GM12878 (cell line): Measurements from ENCODE around the gene KIAA1217. TPM values are rescaled to one million over a fixed set of nuclear protein-coding genes. Genes with fewer than 3 reads are reported as not detected.

Source experiments
- ATAC-seq: fragments of 200-7000 bp; cut with Tn5 transposase; 3 replicates; pipeline ENCODE4 v1.9.1; 2020; ENCODE audit warnings: mild to moderate bottlenecking, moderate library complexity
- BruUV-seq: library from RNA; stranded (reverse); fragments of 400-500 nt; replicated peaks from 2 replicates; lab custom pipeline; 2021; lab: Mats Ljungman, UMichigan
- CTCF ChIA-PET: fragments of 300-600 bp; sonication (Branson Sonifier 250); formaldehyde crosslinking; extraction: SDS; loops from one replicate; lab custom pipeline; 2021; ENCODE audit warnings: inconsistent platforms; lab: Yijun Ruan, JAX
- POLR2A ChIA-PET: fragments of 350-600 bp; formaldehyde crosslinking; extraction: SDS; loops from one replicate; lab custom pipeline; 2021; ENCODE audit warnings: inconsistent platforms; lab: Charles Lee
- RAD21 ChIA-PET: fragments of 300-600 bp; sonication (Branson Sonifier 250); formaldehyde crosslinking; loops from one replicate; lab custom pipeline; 2023; ENCODE audit warnings: antibody characterized with exemption; ENCODE audit not compliant: unreplicated experiment; lab: Charles Lee
- SMC1A ChIA-PET: fragments of 300-600 bp; sonication (Branson Sonifier 250); formaldehyde crosslinking; loops from one replicate; lab custom pipeline; 2023; ENCODE audit not compliant: unreplicated experiment, uncharacterized antibody; lab: Charles Lee
- DNase-seq: peaks from one replicate; pipeline ENCODE4 v3.0.0-alpha.2; 2011; ENCODE audit warnings: low read depth, low spot score
- FAIRE-seq: peaks from 3 replicates; lab custom pipeline; 2011; peaks lifted over from hg19 to GRCh38; lab: Jason Lieb, UNC
- H2AFZ ChIP-seq: 2 replicates; pipeline ENCODE4 v1.6.0; 2011; ENCODE audit warnings: low read depth, low read length, control low read depth; ENCODE audit not compliant: control insufficient read depth
- H3K27ac ChIP-seq: 2 replicates; pipeline ENCODE4 v1.5.1; 2011; ENCODE audit warnings: control low read depth; ENCODE audit not compliant: control insufficient read depth, insufficient read depth
- H3K27me3 ChIP-seq, 2 experiments: replicated peaks in 1 of 2; 2 replicates each; pipeline versions ENCODE4 v1.6.0 to v1.6.1; 2011; ENCODE audit warnings: low read length in 1 of 2; ENCODE audit not compliant: control insufficient read depth in 2 of 2, insufficient read depth in 2 of 2
- H3K36me3 ChIP-seq, 2 experiments: 2 replicates each; pipeline ENCODE4 v1.5.1; 2011; ENCODE audit warnings: low read length in 1 of 2; ENCODE audit not compliant: control insufficient read depth in 2 of 2, insufficient read depth in 2 of 2
- H3K4me1 ChIP-seq: 2 replicates; pipeline ENCODE4 v1.6.1; 2011; ENCODE audit warnings: mild to moderate bottlenecking, low read length, moderate library complexity, mixed read lengths; ENCODE audit not compliant: control insufficient read depth, insufficient read depth
- H3K4me2 ChIP-seq: 2 replicates; pipeline ENCODE4 v1.6.0; 2011; ENCODE audit warnings: control low read depth; ENCODE audit not compliant: control insufficient read depth, insufficient read depth
- H3K4me3 ChIP-seq: fragments of 200-600 bp; sonication (generic); 2 replicates; pipeline ENCODE4 v1.5.1; 2016
- H3K79me2 ChIP-seq: 2 replicates; pipeline ENCODE4 v1.6.0; 2011; ENCODE audit warnings: low read length; ENCODE audit not compliant: control insufficient read depth, insufficient read depth
- H3K9ac ChIP-seq: 2 replicates; pipeline ENCODE4 v1.8.0; 2011; ENCODE audit warnings: low read length, control low read depth, mixed read lengths; ENCODE audit not compliant: control insufficient read depth, insufficient read depth
- H3K9me3 ChIP-seq: replicated peaks from 3 replicates; pipeline ENCODE4 v1.5.1; 2011; ENCODE audit warnings: mild to moderate bottlenecking, low read length; ENCODE audit not compliant: control insufficient read depth, insufficient read depth
- H4K20me1 ChIP-seq: 2 replicates; pipeline ENCODE4 v1.6.0; 2011; ENCODE audit not compliant: control insufficient read depth, insufficient read depth
- CUX1 ChIP-seq: IDR thresholded peaks from 2 replicates; pipeline ENCODE4 v1.6.1; 2012; ENCODE audit warnings: improper control_type of control experiment, low read depth, low read length; ENCODE audit not compliant: insufficient replicate concordance
- KLF5 ChIP-seq: fragments of 450-650 bp; IDR thresholded peaks from 2 replicates; pipeline ENCODE4 v1.6.1; 2014; ENCODE audit warnings: mild to moderate bottlenecking; ENCODE audit not compliant: partially characterized antibody
- MAX ChIP-seq: IDR thresholded peaks from 2 replicates; pipeline ENCODE4 v1.6.1; 2012; ENCODE audit warnings: low read depth, low read length, improper control_type of control experiment
- MTA2 ChIP-seq: fragments of 450-650 bp; IDR thresholded peaks from 2 replicates; pipeline ENCODE4 v1.6.1; 2016; ENCODE audit warnings: low read depth, mild to moderate bottlenecking, moderate library complexity
- NFXL1 ChIP-seq: fragments of 450-650 bp; IDR thresholded peaks from 2 replicates; pipeline ENCODE4 v1.6.1; 2017; ENCODE audit warnings: antibody characterized with exemption, mild to moderate bottlenecking, borderline replicate concordance
- SPI1 ChIP-seq: IDR thresholded peaks from 2 replicates; pipeline ENCODE4 v1.6.1; 2011; ENCODE audit warnings: low read depth, mild to moderate bottlenecking, low read length, moderate library complexity, borderline replicate concordance; ENCODE audit not compliant: insufficient read depth
- ZBTB33 ChIP-seq: fragments of 450-650 bp; IDR thresholded peaks from 2 replicates; pipeline ENCODE4 v1.6.1; 2017; ENCODE audit warnings: mild to moderate bottlenecking
- ZBTB40 ChIP-seq: fragments of 450-650 bp; IDR thresholded peaks from 2 replicates; pipeline ENCODE4 v1.6.1; 2016; ENCODE audit warnings: mild to moderate bottlenecking, moderate library complexity, borderline replicate concordance
- WGBS: methylation state at CpG from one replicate; pipeline ENCODE4 v1.1.6; 2016; ENCODE audit warnings: low lambda C conversion rate; ENCODE audit not compliant: insufficient replicate concordance, insufficient coverage; ENCODE audit errors: missing lambda C conversion rate; 5-methylcytosine and 5-hydroxymethylcytosine counted together
- in situ Hi-C: fragments of 300-500 bp; cut with MboI; formaldehyde crosslinking; loops from 9 replicates; pipeline ENCODE4 v1.14.3; 2018; ENCODE audit warnings: mixed read lengths
- intact Hi-C: fragments of 100-400 bp; cut with micrococcal nuclease; formaldehyde crosslinking; loops from one replicate; pipeline ENCODE4 v1.14.2; 2022; ENCODE audit not compliant: unreplicated experiment
- polyA plus RNA-seq, 11 experiments: library from polyadenylated mRNA; depleted of rRNA in 4 of 11; unstranded in 6 of 11; stranded (reverse) in 5 of 11; fragments of >200 nt; fragmentation: Nextera tagmentation in 4 of 11; fragmentation: Illumina TruSeq in 1 of 11; extraction: Ambion mirVana in 4 of 11; extraction: Trizol in 1 of 11; gene quantifications; 1 replicate in 1 of 11; 2 replicates in 10 of 11; pipeline versions ENCODE4 v1.2.1 to v1.2.3, GENCODE V29; 2011 to 2016; ENCODE audit warnings: inconsistent platforms in 2 of 11, missing spikeins in 2 of 11, low read depth in 1 of 11
- total RNA-seq, 4 experiments: library from RNA; depleted of rRNA in 3 of 4; stranded (reverse); fragments of >200 nt in 3 of 4; fragmentation: Illumina TruSeq in 1 of 4; extraction: Trizol in 1 of 4; gene quantifications; 2 replicates each; pipeline versions ENCODE4 v1.2.1 to v1.2.3, GENCODE V29; 2013 to 2021

The KIAA1217 gene
- total and polyA plus RNA-seq, 10 of the 15 experiments (the other 5 are each of a cell fraction or from before 2014, with no cell fraction given) = 0.57 to 3.8 (median 2.1) TPM

- no peak for TF ChIP-seq ZBTB40
Measured at GRCh38 chr10:24427678-24428409, 218.9 kb downstream of the KIAA1217 start (continued).

GRCh38 chr10:24428410-24428782 lies 219.5 kb downstream of the KIAA1217 start:
- in situ Hi-C loops (no loop called here), intact Hi-C loops (no loop called here)
- POLR2A ChIA-PET = interaction anchor here (1.5 kb wide), 1 partner anchor 8 kb away, joined by 5 read pairs; no protein-coding TSS in a partner anchor
- no peaks in the 10 kb centered on the region for H3K27me3 ChIP-seq
- H3K36me3 ChIP-seq = no peaks in the 10 kb centered on the region
- H3K79me2 ChIP-seq = no peaks in the 10 kb centered on the region
- SMC1A ChIA-PET = interaction anchor here (0.7 to 1.7 kb wide), 4 partner anchors 10 to 1830 kb away, joined by 3 to 4 read pairs (median 4); no protein-coding TSS in a partner anchor
- H3K27ac ChIP-seq = no peak overlapping the region
- no peak overlapping the region for H3K9ac ChIP-seq
- CTCF ChIA-PET = interaction anchor here (1.0 to 2.5 kb wide), 4 partner anchors 9 to 433 kb away, joined by 3 to 8 read pairs (median 4); no protein-coding TSS in a partner anchor
- peaks cover 7% of the 10 kb centered on the region; the same call in 1 of the 2 replicates for H3K4me1 ChIP-seq
- RAD21 ChIA-PET = no interaction called here
- no peak overlapping the region for H3K4me2 ChIP-seq
- ATAC-seq (0 out of 3 replicates have a peak, but pooled peaks have one; percentile 19), FAIRE-seq (no peak), DNase-seq (no peak)
- no peak overlapping the region for H2AFZ ChIP-seq
- no peaks in the 10 kb centered on the region for H4K20me1 ChIP-seq
- H3K4me3 ChIP-seq = no peak overlapping the region
- 0% methylated on average over 2 of the region's 2 CpGs for WGBS
- H3K9me3 ChIP-seq = no peaks in the 10 kb centered on the region
- BruUV-seq = no TSS peak
- TF ChIP-seq SPI1 (no peak), MTA2 (no peak), KLF5 (no peak), ZBTB33 (no peak), NFXL1 (no peak), CUX1 (no peak), MAX (no peak)
